WTC11 (cell line): ENCODE data around the gene DEPDC1B.
"Not testable (repeated sequence)": the region's sequence is repeated elsewhere in the genome, so short reads cannot be mapped to it uniquely, and the experiment has no call there.

ENCODE experiments used
- ATF1 ChIP-seq: sonication (generic); formaldehyde crosslinking; IDR thresholded peaks from 2 replicates; pipeline ENCODE4 v1.8.1; 2023; ENCODE audit warnings: mild to moderate bottlenecking, moderate library complexity, missing genetic modification reagents
- ATF2 ChIP-seq: sonication (generic); formaldehyde crosslinking; IDR thresholded peaks from 2 replicates; pipeline ENCODE4 v1.8.1; 2022; ENCODE audit warnings: low read depth, missing genetic modification reagents, borderline replicate concordance
- CBFB ChIP-seq: sonication (generic); formaldehyde crosslinking; IDR thresholded peaks from 2 replicates; pipeline ENCODE4 v1.8.1; 2022; ENCODE audit warnings: mild to moderate bottlenecking, low read depth, missing genetic modification reagents
- CREB1 ChIP-seq: sonication (generic); formaldehyde crosslinking; IDR thresholded peaks from 2 replicates; pipeline ENCODE4 v1.8.0; 2023; ENCODE audit warnings: mild to moderate bottlenecking, missing genetic modification reagents
- CTCF ChIP-seq: fragments of 200-600 bp; IDR thresholded peaks from 2 replicates; pipeline ENCODE4 v1.8.0; 2022; ENCODE audit warnings: antibody characterized with exemption
- NFE2L1 ChIP-seq: sonication (generic); formaldehyde crosslinking; IDR thresholded peaks from 2 replicates; pipeline ENCODE4 v1.8.1; 2023; ENCODE audit warnings: missing genetic modification reagents
- NR3C1 ChIP-seq: sonication (generic); formaldehyde crosslinking; conservative IDR thresholded peaks from 2 replicates; pipeline ENCODE4 v1.8.1; 2023; ENCODE audit warnings: low read depth, mild to moderate bottlenecking, missing genetic modification reagents
- PRDM15 ChIP-seq: sonication (generic); formaldehyde crosslinking; IDR thresholded peaks from 2 replicates; pipeline ENCODE4 v1.8.0; 2022; ENCODE audit warnings: missing genetic modification reagents
- TEAD4 ChIP-seq: sonication (generic); formaldehyde crosslinking; IDR thresholded peaks from 2 replicates; pipeline ENCODE4 v1.8.0; 2022; ENCODE audit warnings: mild to moderate bottlenecking, missing genetic modification reagents
- ZNF138 ChIP-seq: sonication (generic); formaldehyde crosslinking; conservative IDR thresholded peaks from 2 replicates; pipeline ENCODE4 v1.8.1; 2022; ENCODE audit warnings: mild to moderate bottlenecking, moderate library complexity, missing genetic modification reagents

- not testable (repeated sequence) for TF ChIP-seq ATF2 (CRISPR knock-in tag); CTCF; NFE2L1 (CRISPR knock-in tag); PRDM15; TEAD4 (CRISPR knock-in tag); CBFB (CRISPR knock-in tag); ATF1 (CRISPR knock-in tag); ZNF138 (CRISPR knock-in tag); CREB1 (CRISPR knock-in tag); NR3C1 (CRISPR knock-in tag)
Measured at GRCh38 chr5:60682007-60682406, 18.0 kb downstream of the DEPDC1B start.
